Measurements from ENCODE around the gene PCYT2.

DNA sequence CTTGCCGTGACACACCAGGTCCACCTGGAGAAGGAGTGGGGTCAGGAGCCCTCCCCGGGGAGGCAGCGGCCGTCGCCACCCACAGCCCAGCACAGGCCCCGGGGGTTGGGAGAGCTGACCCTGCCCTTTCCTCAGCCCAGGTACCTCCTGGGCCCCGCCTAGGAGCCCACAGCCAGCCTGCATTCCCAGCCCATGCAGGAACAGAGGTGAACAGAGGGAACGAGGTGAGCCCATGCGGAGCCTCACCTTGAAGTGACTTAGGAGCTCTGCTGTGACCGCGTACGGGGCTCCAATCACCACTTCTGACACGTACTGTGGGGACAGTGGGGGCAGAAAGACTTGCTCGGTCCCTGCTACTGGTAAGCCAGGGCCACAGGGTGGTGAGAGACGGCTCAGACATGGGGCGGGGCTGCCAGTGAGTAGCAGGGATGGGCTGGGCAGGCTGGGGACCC lies 5.7 kb downstream of the PCYT2 start:
- no peak for TF ChIP-seq EZH2 (IDR thresholded peaks at IDR 0.05; ENCODE audit: borderline replicate concordance, low read length)
- no peak for TF ChIP-seq CTCF (IDR thresholded peaks at IDR 0.05; ENCODE audit: low read length)

Measured in OCI-LY1 (cell line).